GM23338 (cell line): Measurements from ENCODE around the gene ACRBP.

Source experiments
- CREB1 ChIP-seq: fragments of 250-450 bp; sonication (Bioruptor Pico); IDR thresholded peaks from 2 replicates; pipeline ENCODE4 v1.5.0; 2020; ENCODE audit warnings: low read depth, mild to moderate bottlenecking, moderate library complexity
- EZH2 ChIP-seq: fragments of 200-600 bp; sonication (generic); IDR thresholded peaks from one replicate; pipeline ENCODE4 v1.8.0; 2017; ENCODE audit warnings: antibody characterized with exemption, mild to moderate bottlenecking, low read depth; ENCODE audit not compliant: unreplicated experiment
- EZH2phosphoT487 ChIP-seq: fragments of 200-600 bp; sonication (generic); IDR thresholded peaks from one replicate; pipeline ENCODE4 v1.8.1; 2018; ENCODE audit warnings: antibody characterized with exemption; ENCODE audit not compliant: unreplicated experiment
- JUNB ChIP-seq: IDR thresholded peaks from one replicate; pipeline ENCODE4 v1.6.1; 2016; ENCODE audit warnings: antibody characterized with exemption; ENCODE audit not compliant: unreplicated experiment
- NANOG ChIP-seq: IDR thresholded peaks from 2 replicates; pipeline ENCODE4 v1.6.1; 2016; ENCODE audit warnings: antibody characterized with exemption, borderline replicate concordance
- POLR2AphosphoS5 ChIP-seq: IDR thresholded peaks from 2 replicates; pipeline ENCODE4 v1.6.1; 2016; ENCODE audit warnings: antibody characterized with exemption, low read depth
- STAT1 ChIP-seq: IDR thresholded peaks from one replicate; pipeline ENCODE4 v1.6.1; 2016; ENCODE audit warnings: antibody characterized with exemption; ENCODE audit not compliant: unreplicated experiment
- ZNF114 ChIP-seq: fragments of 250-450 bp; sonication (Bioruptor Pico); IDR thresholded peaks from 2 replicates; pipeline ENCODE4 v1.5.0; 2020; ENCODE audit warnings: mild to moderate bottlenecking, moderate library complexity
- ZNF331 ChIP-seq: fragments of 250-450 bp; sonication (Bioruptor Pico); IDR thresholded peaks from 2 replicates; pipeline ENCODE4 v1.5.0; 2020; ENCODE audit warnings: low read depth, mild to moderate bottlenecking, moderate library complexity
- TF ChIP-seq, protein P1 (sequence below), 2 experiments: fragments of 200-600 bp in 1 of 2; sonication (generic) in 1 of 2; conservative IDR thresholded peaks; 2 replicates each; pipeline versions ENCODE4 v1.5.1 to v1.6.1; 2016 to 2017; ENCODE audit warnings: antibody characterized with exemption in 2 of 2, low read depth in 2 of 2, mild to moderate bottlenecking in 2 of 2, moderate library complexity in 1 of 2
- TF ChIP-seq, protein P2 (sequence below): IDR thresholded peaks from 2 replicates; pipeline ENCODE4 v1.6.1; 2016; ENCODE audit warnings: antibody characterized with exemption
- TF ChIP-seq, protein P3 (sequence below): IDR thresholded peaks from one replicate; pipeline ENCODE4 v1.6.1; 2018; ENCODE audit warnings: antibody characterized with exemption; ENCODE audit not compliant: unreplicated experiment

DNA sequence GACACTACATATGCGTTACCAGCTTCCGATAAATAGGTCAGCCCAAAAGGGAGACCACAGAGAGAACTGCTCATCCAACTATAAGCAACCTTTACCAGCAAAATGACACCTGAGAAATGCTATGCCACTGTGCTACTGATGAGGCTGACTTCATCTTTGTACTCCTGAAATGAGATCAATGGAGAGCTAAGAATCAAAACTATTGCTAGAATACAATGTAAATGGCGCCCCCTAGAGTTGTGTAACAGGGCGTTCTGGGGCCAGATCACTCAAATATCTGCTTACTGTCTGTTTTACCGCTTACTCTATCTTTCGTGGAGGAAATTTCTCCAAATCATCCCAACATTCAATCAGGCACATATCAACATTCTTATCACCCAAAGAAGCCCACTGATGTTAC lies 37.4 kb upstream of the ACRBP start:
- TF ChIP-seq, protein P1, sequence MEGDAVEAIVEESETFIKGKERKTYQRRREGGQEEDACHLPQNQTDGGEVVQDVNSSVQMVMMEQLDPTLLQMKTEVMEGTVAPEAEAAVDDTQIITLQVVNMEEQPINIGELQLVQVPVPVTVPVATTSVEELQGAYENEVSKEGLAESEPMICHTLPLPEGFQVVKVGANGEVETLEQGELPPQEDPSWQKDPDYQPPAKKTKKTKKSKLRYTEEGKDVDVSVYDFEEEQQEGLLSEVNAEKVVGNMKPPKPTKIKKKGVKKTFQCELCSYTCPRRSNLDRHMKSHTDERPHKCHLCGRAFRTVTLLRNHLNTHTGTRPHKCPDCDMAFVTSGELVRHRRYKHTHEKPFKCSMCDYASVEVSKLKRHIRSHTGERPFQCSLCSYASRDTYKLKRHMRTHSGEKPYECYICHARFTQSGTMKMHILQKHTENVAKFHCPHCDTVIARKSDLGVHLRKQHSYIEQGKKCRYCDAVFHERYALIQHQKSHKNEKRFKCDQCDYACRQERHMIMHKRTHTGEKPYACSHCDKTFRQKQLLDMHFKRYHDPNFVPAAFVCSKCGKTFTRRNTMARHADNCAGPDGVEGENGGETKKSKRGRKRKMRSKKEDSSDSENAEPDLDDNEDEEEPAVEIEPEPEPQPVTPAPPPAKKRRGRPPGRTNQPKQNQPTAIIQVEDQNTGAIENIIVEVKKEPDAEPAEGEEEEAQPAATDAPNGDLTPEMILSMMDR (conservative IDR thresholded peaks at IDR 0.05; ENCODE audit: low read depth in 2 of 2): peak; percentile 70 to 85
- TF ChIP-seq, protein P2, sequence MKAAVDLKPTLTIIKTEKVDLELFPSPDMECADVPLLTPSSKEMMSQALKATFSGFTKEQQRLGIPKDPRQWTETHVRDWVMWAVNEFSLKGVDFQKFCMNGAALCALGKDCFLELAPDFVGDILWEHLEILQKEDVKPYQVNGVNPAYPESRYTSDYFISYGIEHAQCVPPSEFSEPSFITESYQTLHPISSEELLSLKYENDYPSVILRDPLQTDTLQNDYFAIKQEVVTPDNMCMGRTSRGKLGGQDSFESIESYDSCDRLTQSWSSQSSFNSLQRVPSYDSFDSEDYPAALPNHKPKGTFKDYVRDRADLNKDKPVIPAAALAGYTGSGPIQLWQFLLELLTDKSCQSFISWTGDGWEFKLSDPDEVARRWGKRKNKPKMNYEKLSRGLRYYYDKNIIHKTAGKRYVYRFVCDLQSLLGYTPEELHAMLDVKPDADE: no peak
- no peak for TF ChIP-seq EZH2phosphoT487
- TF ChIP-seq EZH2: no peak
- TF ChIP-seq, protein P3, sequence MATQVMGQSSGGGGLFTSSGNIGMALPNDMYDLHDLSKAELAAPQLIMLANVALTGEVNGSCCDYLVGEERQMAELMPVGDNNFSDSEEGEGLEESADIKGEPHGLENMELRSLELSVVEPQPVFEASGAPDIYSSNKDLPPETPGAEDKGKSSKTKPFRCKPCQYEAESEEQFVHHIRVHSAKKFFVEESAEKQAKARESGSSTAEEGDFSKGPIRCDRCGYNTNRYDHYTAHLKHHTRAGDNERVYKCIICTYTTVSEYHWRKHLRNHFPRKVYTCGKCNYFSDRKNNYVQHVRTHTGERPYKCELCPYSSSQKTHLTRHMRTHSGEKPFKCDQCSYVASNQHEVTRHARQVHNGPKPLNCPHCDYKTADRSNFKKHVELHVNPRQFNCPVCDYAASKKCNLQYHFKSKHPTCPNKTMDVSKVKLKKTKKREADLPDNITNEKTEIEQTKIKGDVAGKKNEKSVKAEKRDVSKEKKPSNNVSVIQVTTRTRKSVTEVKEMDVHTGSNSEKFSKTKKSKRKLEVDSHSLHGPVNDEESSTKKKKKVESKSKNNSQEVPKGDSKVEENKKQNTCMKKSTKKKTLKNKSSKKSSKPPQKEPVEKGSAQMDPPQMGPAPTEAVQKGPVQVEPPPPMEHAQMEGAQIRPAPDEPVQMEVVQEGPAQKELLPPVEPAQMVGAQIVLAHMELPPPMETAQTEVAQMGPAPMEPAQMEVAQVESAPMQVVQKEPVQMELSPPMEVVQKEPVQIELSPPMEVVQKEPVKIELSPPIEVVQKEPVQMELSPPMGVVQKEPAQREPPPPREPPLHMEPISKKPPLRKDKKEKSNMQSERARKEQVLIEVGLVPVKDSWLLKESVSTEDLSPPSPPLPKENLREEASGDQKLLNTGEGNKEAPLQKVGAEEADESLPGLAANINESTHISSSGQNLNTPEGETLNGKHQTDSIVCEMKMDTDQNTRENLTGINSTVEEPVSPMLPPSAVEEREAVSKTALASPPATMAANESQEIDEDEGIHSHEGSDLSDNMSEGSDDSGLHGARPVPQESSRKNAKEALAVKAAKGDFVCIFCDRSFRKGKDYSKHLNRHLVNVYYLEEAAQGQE: no peak
- no peak for TF ChIP-seq POLR2AphosphoS5
- no peak for TF ChIP-seq STAT1
- no peak for TF ChIP-seq JUNB
- TF ChIP-seq ZNF114: no peak
- no peak for TF ChIP-seq CREB1 (CRISPR knock-in tag)
- TF ChIP-seq ZNF331 (CRISPR knock-in tag): no peak
- no peak for TF ChIP-seq NANOG
